ENCODE results near the gene KLHL29.

- no peak for TF ChIP-seq EZH2 (IDR thresholded peaks at IDR 0.05; ENCODE audit: insufficient read depth, poor library complexity, severe bottlenecking)
- no peak for TF ChIP-seq EZH2phosphoT487 (IDR thresholded peaks at IDR 0.05; ENCODE audit: insufficient read depth, low read depth)
These were observed 174.7 kb downstream of the KLHL29 start for GRCh38 chr2:23559561-23560239.

Measured in GM23248 (cell line).